GM19324 (cell line): ENCODE data around the gene TEX53.
A peak's percentile ranks its signal among the peaks of the same experiment; 100 is the strongest.

Experiments
- ATAC-seq: cut with Tn5 transposase; IDR thresholded peaks from one replicate; pipeline ENCODE4 v1.9.1; 2021; ENCODE audit warnings: mild to moderate bottlenecking, moderate library complexity; ENCODE audit not compliant: unreplicated experiment, low FRiP score

The TEX53 gene

DNA sequence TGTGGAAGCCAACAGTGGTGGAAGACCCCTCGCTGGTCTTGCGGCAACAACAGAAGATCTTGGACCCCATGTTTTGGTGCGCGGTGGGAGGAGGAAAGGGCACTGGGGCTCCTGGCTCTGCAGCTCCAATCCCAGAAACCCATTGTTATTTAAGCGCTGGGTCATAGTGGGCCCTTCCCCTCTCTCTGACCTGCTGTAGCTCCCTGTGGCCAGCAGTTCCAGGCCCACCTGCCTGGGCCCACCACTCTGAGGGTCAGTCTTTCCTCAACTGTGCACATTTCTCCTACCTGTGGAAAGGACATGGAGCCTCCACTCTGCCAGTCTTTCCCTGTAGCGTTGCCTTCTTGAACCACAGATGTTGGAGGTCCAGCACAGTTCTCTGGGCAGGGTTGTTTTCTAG is at the start of gene TEX53:
Gene TEX53, minus strand, starts transcription at position 101 of the 400 bp plus-strand sequence. Its CDS starts 31 bp downstream, at position 70.
- no peak for ATAC-seq

- no peak for ATAC-seq
Measured at GRCh38 chr9:114706711-114707110, 49.1 kb upstream of the TEX53 start.

- no peak for ATAC-seq
Measured at GRCh38 chr9:114701988-114702387, 44.4 kb upstream of the TEX53 start.

- peak; percentile 39 for ATAC-seq
Measured at GRCh38 chr9:114697951-114698351, 40.3 kb upstream of the TEX53 start.

GRCh38 chr9:114696814-114697544 is 39.4 kb upstream of the TEX53 start:
- ATAC-seq = peak; percentile 57

DNA sequence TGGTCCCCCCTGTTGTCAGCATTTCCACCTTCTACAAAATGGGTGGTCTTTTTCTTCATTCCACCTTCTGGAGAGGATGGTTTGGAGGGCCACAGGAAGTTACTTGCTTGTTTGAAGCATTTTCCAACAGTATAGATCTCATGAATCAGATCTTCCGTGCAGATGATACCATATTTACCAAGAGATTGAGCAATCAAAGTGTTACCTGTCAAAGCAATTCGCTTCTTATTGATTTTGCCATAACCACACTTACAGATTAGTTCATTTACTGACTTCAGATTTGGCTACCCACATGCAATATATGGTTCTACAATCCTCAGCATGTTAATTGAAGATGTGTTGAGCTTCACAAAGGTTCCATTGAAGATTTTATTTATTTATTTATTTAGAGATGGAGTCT is 38.3 kb upstream of the TEX53 start:
- no peak for ATAC-seq

DNA sequence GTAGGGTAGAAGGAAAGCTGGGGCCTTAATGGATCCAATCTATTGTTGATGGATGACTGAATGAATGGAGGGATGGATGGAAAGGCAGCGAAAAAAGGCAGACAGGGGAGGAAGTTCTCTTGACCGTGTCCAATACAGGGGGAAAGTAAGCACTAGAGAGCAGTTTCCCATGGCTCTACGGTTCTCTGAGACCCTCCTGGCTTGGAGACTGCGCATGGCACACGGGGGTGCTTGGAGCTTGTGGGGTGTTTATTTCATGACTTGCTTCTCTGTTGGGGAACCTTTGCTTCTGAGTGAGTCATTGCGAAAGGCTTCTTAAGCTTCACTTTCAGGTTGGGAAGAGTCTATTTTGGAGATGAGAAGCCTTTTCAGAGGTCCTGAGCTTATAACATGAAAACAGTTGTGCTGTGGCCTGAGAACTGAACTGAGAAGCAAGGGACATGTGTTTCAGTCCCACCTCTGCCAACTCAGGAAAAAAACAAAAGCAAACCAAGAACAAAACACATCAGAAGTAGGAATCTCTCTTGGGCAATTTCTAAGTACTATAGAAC is 37.2 kb upstream of the TEX53 start:
- no peak for ATAC-seq

GRCh38 chr9:114694146-114694545 is 36.5 kb upstream of the TEX53 start:
- no peak for ATAC-seq

- no peak for ATAC-seq
Measured at GRCh38 chr9:114693248-114693855, 35.7 kb upstream of the TEX53 start.

DNA sequence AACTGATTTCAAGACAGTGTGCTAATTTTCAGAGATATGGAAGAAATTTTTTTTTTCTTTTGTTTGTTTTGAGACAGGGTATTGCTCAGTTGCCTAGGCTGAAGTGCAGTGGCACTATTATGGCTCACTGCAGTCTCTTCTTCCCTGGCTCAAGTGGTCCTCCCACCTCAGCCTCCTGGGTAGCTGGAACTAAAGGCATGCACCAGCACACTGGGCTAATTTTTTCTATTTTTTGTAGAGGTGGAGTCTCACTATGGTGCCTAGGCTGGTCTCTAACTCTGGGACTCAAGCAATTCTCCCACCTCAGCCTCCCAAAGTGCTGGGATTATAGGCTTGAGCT is 34.3 kb upstream of the TEX53 start:
- ATAC-seq = no peak

GRCh38 chr9:114691046-114691955 is 33.7 kb upstream of the TEX53 start:
- ATAC-seq = no peak

- no peak for ATAC-seq
Measured at GRCh38 chr9:114690308-114690707, 32.7 kb upstream of the TEX53 start.

- no peak for ATAC-seq
Measured at GRCh38 chr9:114689813-114690212, 32.2 kb upstream of the TEX53 start.

DNA sequence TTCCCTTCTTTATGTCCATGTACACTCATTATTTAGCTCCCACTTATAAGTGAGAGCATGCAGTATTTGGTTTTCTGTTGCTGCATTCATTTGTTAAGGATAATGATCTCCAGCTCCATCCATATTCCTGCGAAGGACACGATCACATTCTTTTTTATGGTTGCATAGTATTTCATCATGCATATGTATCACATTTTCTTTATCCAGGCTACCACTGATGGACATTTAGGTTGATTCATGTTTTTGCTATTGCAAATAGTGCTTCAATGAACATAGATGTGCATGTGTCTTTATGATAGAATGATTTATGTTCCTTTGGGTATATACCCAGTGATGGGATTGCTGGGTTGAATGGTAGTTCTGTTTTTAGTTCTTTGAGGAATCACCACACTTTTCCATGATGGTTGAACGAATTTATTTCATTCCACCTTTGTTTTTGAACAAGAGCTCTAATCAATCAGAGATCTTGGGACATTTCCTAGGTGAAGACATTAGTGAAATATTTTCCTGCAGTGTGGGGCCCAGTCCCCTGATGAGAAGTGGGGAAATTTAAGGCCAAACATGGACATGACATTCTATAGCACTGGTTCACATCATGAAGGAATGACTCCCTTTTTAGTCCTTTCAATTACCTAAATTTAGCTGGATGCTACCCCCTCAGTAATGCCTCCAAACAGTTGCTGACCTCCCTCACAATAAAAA is 31.5 kb upstream of the TEX53 start:
- ATAC-seq = no peak

GRCh38 chr9:114688379-114688778 is 30.8 kb upstream of the TEX53 start:
- no peak for ATAC-seq

- no peak for ATAC-seq
Measured at GRCh38 chr9:114687034-114687433, 29.4 kb upstream of the TEX53 start.

DNA sequence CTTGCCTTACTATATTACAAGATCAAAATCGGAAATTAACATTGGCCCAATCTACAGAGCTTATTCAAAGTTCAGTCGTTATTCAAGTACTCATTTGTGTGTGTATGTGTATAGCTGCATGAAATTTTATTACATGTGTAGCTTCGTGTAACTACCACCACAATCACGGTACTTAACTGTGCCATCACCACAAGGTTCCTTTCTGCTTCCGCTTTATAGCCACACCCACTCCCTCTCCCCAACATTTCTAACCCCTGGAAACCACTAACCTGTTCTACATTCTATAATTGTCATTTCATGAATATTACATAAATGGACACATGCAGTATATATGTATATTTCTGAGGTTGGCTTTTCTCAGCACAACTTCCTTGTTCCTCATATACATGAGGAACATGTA is 28.3 kb upstream of the TEX53 start:
- no peak for ATAC-seq

GRCh38 chr9:114684036-114684435 is 26.4 kb upstream of the TEX53 start:
- no peak for ATAC-seq

DNA sequence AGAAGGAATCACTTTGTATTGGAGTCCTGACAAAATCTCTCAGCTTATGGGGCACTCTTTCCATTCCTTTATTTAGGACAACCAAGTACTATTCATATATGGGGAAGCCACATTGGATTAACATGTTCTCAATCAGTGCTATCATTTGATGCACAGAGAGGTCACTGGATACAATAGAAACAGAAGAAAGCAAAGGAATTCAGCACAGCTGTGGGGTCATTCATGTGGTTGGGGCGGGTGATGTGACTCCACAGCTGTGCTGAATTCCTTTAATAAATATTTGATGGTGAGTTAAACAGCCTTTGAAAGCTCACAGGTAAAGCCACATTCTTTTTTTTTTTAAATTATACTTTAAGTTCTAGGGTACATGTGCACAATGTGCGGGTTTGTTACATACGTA is 25.2 kb upstream of the TEX53 start:
- no peak for ATAC-seq

- peak; percentile 58 for ATAC-seq
Measured at GRCh38 chr9:114681594-114682332, 24.2 kb upstream of the TEX53 start, which contains the start of gene TEX48. Gene TEX48 (minus strand): TSS chr9:114682192. CDS start chr9:114671723, 10,469 bp downstream.
